A673 (cell line): ENCODE results near the gene ELOVL3. TPM values are rescaled to one million over a fixed set of nuclear protein-coding genes. Genes with fewer than 3 reads are reported as not detected.
A peak's percentile ranks its signal among the peaks of the same experiment; 100 is the strongest.
"Not testable (repeated sequence)": the region's sequence is repeated elsewhere in the genome, so short reads cannot be mapped to it uniquely, and the experiment has no call there.

Source experiments
- BruUV-seq: library from RNA; stranded (reverse); fragments of 400-500 nt; replicated peaks from 2 replicates; lab custom pipeline; 2021; lab: Mats Ljungman, UMichigan
- CTCF ChIA-PET: fragments of 300-600 bp; sonication (Branson Sonifier 250); formaldehyde crosslinking; loops from one replicate; lab custom pipeline; 2022; ENCODE audit warnings: antibody characterized with exemption; lab: Charles Lee
- POLR2A ChIA-PET: fragments of 300-600 bp; sonication (Branson Sonifier 250); formaldehyde crosslinking; loops from one replicate; lab custom pipeline; 2022; ENCODE audit warnings: antibody characterized with exemption; ENCODE audit not compliant: low non-redundant PET; lab: Charles Lee
- DNase-seq: peaks from one replicate; pipeline ENCODE4 v3.0.0-alpha.2; 2015; ENCODE audit warnings: low spot score
- H3K27ac ChIP-seq: fragments of 200-600 bp; sonication (generic); 2 replicates; pipeline ENCODE4 v1.5.1; 2016; ENCODE audit warnings: mixed run types, low read depth, mild to moderate bottlenecking, mixed read lengths, antibody characterized with exemption, low read length; ENCODE audit not compliant: poor library complexity, severe bottlenecking
- H3K27me3 ChIP-seq: fragments of 200-600 bp; sonication (generic); replicated peaks from 2 replicates; pipeline ENCODE4 v1.6.1; 2017; ENCODE audit warnings: mixed run types, low read depth, mild to moderate bottlenecking, mixed read lengths, antibody characterized with exemption, low read length; ENCODE audit not compliant: insufficient read depth, poor library complexity
- H3K36me3 ChIP-seq: fragments of 200-600 bp; sonication (generic); 2 replicates; pipeline ENCODE4 v1.6.1; 2016; ENCODE audit warnings: mixed run types, mild to moderate bottlenecking, mixed read lengths, antibody characterized with exemption, low read length; ENCODE audit not compliant: insufficient read depth, poor library complexity, severe bottlenecking
- H3K4me1 ChIP-seq: fragments of 200-600 bp; sonication (generic); 2 replicates; pipeline ENCODE4 v1.6.1; 2017; ENCODE audit warnings: mixed run types, mild to moderate bottlenecking, mixed read lengths, antibody characterized with exemption, low read length; ENCODE audit not compliant: insufficient read depth, poor library complexity, severe bottlenecking
- H3K4me3 ChIP-seq: fragments of 200-600 bp; sonication (generic); 2 replicates; pipeline ENCODE4 v1.5.1; 2016; ENCODE audit warnings: low read depth, mixed run types, mild to moderate bottlenecking, mixed read lengths, low read length; ENCODE audit not compliant: poor library complexity, severe bottlenecking
- H3K9me3 ChIP-seq: fragments of 200-600 bp; sonication (generic); 2 replicates; pipeline ENCODE4 v1.6.1; 2016; ENCODE audit warnings: mixed run types, low read depth, mild to moderate bottlenecking, mixed read lengths, antibody characterized with exemption, low read length; ENCODE audit not compliant: poor library complexity, severe bottlenecking
- EZH2 ChIP-seq: fragments of 200-600 bp; sonication (generic); IDR thresholded peaks from 2 replicates; pipeline ENCODE4 v1.6.1; 2017; ENCODE audit warnings: borderline replicate concordance, low read depth, mild to moderate bottlenecking, mixed read lengths, antibody characterized with exemption, low read length; ENCODE audit not compliant: poor library complexity, severe bottlenecking
- intact Hi-C: fragments of 100-400 bp; cut with micrococcal nuclease; formaldehyde crosslinking; loops from one replicate; pipeline ENCODE4 v1.10.0; 2022; ENCODE audit not compliant: unreplicated experiment
- total RNA-seq: library from RNA; stranded (reverse); gene quantifications from 2 replicates; pipeline ENCODE4 v1.2.3, GENCODE V29; 2021
- TF ChIP-seq, protein P1 (sequence below): fragments of 300-800, 200-600 bp; sonication (generic); conservative IDR thresholded peaks from 2 replicates; pipeline ENCODE4 v1.5.1; 2017; ENCODE audit warnings: low read depth, mild to moderate bottlenecking, antibody characterized with exemption, low read length, moderate library complexity, mixed read lengths

Gene ELOVL3
- total RNA-seq, 1 experiment from 2014 or later = not detected

DNA sequence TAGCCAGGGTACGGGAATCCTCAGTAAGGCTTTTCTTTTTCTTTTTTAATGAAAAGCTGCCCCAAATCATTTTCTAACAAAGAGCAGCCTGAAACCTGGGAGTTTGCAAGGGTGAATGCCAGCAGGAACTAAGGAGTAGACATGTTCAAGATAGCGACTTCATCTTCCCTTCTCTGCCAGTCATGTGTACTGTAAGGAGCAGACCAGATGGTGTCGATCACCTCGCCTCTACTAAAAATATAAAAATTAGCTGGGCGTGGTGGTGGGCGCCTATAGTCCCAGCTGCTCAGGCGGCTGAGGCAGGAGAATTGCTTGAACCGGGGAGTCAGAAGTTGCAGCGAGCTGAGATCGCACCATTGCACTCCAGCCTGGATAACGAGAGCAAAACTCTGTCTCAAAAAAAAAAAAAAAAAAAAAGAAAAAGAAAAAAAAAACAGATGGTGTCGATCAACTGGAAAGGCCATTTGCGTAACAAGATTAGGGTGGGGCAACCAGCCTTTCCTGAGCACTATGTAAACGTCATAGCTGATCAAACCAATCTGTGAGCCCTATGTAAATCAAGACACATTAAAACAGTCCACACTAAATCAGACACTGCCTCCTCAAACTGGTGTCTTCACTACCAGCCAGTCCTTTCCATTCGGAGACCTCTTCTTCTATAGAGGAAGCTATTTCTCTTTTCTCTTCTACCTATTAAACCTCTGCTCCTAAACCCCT, 40.1 kb upstream of the ELOVL3 start:
- Histone ChIP-seq H3K9me3 (peaks cover 9% of the 10 kb centered on the region), H3K36me3 (no peaks in the 10 kb centered on the region), H3K27me3 (no peaks in the 10 kb centered on the region), H3K27ac (no peak overlapping the region), H3K4me3 (no peak overlapping the region), H3K4me1 (no peaks in the 10 kb centered on the region)
- BruUV-seq = no TSS peak
- TF ChIP-seq EZH2 = no peak
- TF ChIP-seq, protein P1, sequence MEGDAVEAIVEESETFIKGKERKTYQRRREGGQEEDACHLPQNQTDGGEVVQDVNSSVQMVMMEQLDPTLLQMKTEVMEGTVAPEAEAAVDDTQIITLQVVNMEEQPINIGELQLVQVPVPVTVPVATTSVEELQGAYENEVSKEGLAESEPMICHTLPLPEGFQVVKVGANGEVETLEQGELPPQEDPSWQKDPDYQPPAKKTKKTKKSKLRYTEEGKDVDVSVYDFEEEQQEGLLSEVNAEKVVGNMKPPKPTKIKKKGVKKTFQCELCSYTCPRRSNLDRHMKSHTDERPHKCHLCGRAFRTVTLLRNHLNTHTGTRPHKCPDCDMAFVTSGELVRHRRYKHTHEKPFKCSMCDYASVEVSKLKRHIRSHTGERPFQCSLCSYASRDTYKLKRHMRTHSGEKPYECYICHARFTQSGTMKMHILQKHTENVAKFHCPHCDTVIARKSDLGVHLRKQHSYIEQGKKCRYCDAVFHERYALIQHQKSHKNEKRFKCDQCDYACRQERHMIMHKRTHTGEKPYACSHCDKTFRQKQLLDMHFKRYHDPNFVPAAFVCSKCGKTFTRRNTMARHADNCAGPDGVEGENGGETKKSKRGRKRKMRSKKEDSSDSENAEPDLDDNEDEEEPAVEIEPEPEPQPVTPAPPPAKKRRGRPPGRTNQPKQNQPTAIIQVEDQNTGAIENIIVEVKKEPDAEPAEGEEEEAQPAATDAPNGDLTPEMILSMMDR = no peak
- DNase-seq = peak; percentile 55
- POLR2A ChIA-PET = interaction anchor here (0.6 kb wide), 1 partner anchor 684 kb away, joined by 3 read pairs; the partner anchor contains the start of gene AS3MT
- CTCF ChIA-PET = no interaction called here
- intact Hi-C loops = no loop called here

DNA sequence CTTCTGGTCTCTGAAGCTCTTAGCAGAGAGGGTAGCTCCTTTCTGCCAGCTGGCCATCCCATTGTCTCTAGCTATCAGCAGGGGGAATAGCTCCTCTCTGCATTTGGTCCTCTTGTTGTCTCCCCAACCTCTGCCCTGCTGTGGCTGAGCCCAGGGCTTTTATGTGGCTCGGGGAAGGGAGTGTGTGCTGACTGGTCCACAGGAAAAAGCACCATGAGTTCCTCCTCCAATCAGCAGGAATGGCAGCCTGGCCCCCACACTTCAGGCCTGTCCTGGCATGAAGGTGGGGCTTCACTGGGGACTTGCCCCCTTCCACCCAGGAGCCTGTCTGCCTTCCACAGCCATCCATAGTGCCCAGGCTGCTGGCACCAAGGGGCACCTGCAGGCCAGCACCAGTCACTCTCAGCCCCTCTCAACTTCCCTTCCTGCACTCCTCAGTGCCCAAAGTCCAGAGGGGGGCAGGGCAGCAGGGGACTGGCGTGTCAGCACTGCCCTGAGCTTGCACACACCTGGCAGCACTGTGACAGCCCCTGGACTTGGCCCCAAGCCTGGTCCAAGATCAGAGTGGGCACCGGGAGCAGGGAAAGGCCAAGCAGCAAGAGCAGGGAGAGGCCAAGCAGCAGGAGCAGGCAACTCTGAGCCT, 37.7 kb upstream of the ELOVL3 start:
- DNase-seq = no peak
- TF ChIP-seq, protein P1 = no peak
- no peak for TF ChIP-seq EZH2
- no TSS peak for BruUV-seq
- intact Hi-C loops = no loop called here
- H3K9me3 ChIP-seq = peaks cover 19% of the 10 kb centered on the region
- H3K27me3 ChIP-seq = no peaks in the 10 kb centered on the region
- no peaks in the 10 kb centered on the region for H3K4me1 ChIP-seq
- H3K36me3 ChIP-seq = no peaks in the 10 kb centered on the region
- H3K4me3 ChIP-seq = no peak overlapping the region
- no peak overlapping the region for H3K27ac ChIP-seq
- ChIA-PET POLR2A (interaction anchor here (0.6 kb wide), 1 partner anchor 527 kb away, joined by 3 read pairs; no protein-coding TSS in a partner anchor), CTCF (no interaction called here)

- peaks cover 19% of the 10 kb centered on the region for H3K9me3 ChIP-seq
- H3K27ac ChIP-seq, H3K4me3 ChIP-seq, intact Hi-C loops, H3K4me1 ChIP-seq, DNase-seq, H3K36me3 ChIP-seq, BruUV-seq, H3K27me3 ChIP-seq: not testable (repeated sequence)
- POLR2A ChIA-PET = interaction anchor here (0.5 to 0.6 kb wide), 3 partner anchors 359 to 1049 kb away, joined by 3 to 6 read pairs (median 3); no protein-coding TSS in a partner anchor
- CTCF ChIA-PET = interaction anchor here (1.6 kb wide), 1 partner anchor 20 kb away, joined by 3 read pairs; no protein-coding TSS in a partner anchor
Measured at GRCh38 chr10:102188941-102189898, 36.9 kb upstream of the ELOVL3 start.
